Activated naive CD4-positive, alpha-beta T cell treated with anti-CD3 and anti-CD28 coated beads, Interleukin-2, amount 10 ng/mL, durations not matched to agents 7 days and 5 days (primary cell): ENCODE measurements around the gene TMEM175.
"Not testable (repeated sequence)": the region's sequence is repeated elsewhere in the genome, so short reads cannot be mapped to it uniquely, and the experiment has no call there.

Source experiments
- CTCF ChIA-PET: fragments of 350-600 bp; sonication (Branson Sonifier 250); formaldehyde crosslinking; loops from one replicate; lab custom pipeline; 2021; ENCODE audit warnings: antibody characterized with exemption; lab: Charles Lee
- DNase-seq: peaks from one replicate; pipeline ENCODE4 v3.0.0-alpha.2; 2020
- H3K27ac Mint-ChIP-seq: one replicate; pipeline ENCODE4 v1.8.0; 2021; ENCODE audit warnings: mild to moderate bottlenecking, moderate library complexity, mixed read lengths
- H3K27me3 Mint-ChIP-seq: one replicate; pipeline ENCODE4 v1.8.0; 2021; ENCODE audit warnings: mild to moderate bottlenecking, mixed read lengths
- H3K36me3 Mint-ChIP-seq: one replicate; pipeline ENCODE4 v1.8.0; 2021; ENCODE audit warnings: mixed read lengths
- H3K4me1 Mint-ChIP-seq: one replicate; pipeline ENCODE4 v1.8.0; 2021; ENCODE audit warnings: mixed read lengths
- H3K4me3 Mint-ChIP-seq: one replicate; pipeline ENCODE4 v1.8.0; 2021; ENCODE audit warnings: mild to moderate bottlenecking, moderate library complexity, mixed read lengths
- H3K9me3 Mint-ChIP-seq: one replicate; pipeline ENCODE4 v1.8.0; 2021; ENCODE audit warnings: mixed read lengths

Gene TMEM175

GRCh38 chr4:968621-969394 is 36.5 kb downstream of the TMEM175 start:
- H3K27me3 Mint-ChIP-seq, result no peaks in the 10 kb centered on the region
- peaks cover 11% of the 10 kb centered on the region for H3K4me1 Mint-ChIP-seq
- H3K4me3 Mint-ChIP-seq, result no peak overlapping the region
- no peaks in the 10 kb centered on the region for H3K36me3 Mint-ChIP-seq
- no peaks in the 10 kb centered on the region for H3K9me3 Mint-ChIP-seq
- no peak overlapping the region for H3K27ac Mint-ChIP-seq
- CTCF ChIA-PET, result no interaction called here
- no peak for DNase-seq

DNA sequence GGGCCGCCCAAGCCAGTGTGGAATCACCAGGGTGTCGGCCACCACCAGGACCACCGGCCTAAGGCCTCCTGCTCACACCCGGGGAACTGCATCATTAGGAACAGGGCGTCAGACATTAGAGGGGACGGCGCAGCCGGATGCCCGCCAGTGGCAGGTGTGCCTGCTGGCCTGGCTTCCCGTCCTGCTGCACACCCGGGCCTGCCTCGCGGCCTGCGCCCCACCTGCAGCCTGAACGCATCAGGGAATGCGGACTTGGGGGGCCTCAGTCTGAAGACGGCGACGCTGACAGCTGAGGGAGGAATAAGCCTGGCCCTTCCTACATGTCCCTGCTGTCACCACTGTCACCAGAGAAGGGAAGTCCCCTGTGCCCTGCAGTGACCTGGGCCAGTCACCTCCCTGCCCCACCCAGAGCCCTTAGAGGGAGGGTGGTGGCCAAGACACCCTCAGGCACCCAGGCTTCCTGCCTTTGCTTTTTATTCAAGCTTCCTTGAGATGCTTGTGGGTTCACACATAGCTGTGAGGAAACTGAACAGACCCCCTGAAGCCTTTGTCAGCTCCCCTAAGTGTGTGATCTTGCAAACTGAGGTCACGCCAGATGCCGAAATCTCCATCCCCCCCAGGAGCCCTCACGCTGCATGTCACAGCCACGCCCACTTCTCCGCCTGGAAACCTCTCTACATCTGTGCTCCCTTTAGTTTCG is 37.9 kb downstream of the TMEM175 start:
- H3K36me3 Mint-ChIP-seq, result no peaks in the 10 kb centered on the region
- H3K27me3 Mint-ChIP-seq, result peaks cover 6% of the 10 kb centered on the region
- no peak overlapping the region for H3K27ac Mint-ChIP-seq
- H3K4me3 Mint-ChIP-seq, result no peak overlapping the region
- CTCF ChIA-PET, result no interaction called here
- peaks cover 11% of the 10 kb centered on the region for H3K4me1 Mint-ChIP-seq
- no peaks in the 10 kb centered on the region for H3K9me3 Mint-ChIP-seq
- DNase-seq, result no peak

- CTCF ChIA-PET, result no interaction called here
- peaks cover 11% of the 10 kb centered on the region for H3K4me1 Mint-ChIP-seq
- peaks cover 6% of the 10 kb centered on the region for H3K27me3 Mint-ChIP-seq
- no peak for DNase-seq
- H3K27ac Mint-ChIP-seq, result no peak overlapping the region
- no peaks in the 10 kb centered on the region for H3K9me3 Mint-ChIP-seq
- peak overlapping the region; percentile 10 for H3K4me3 Mint-ChIP-seq
- H3K36me3 Mint-ChIP-seq, result no peaks in the 10 kb centered on the region
Observed at GRCh38 chr4:970854-971520, 38.7 kb downstream of the TMEM175 start.

GRCh38 chr4:971666-972500 is 39.6 kb downstream of the TMEM175 start:
- no peak for DNase-seq
- no peak overlapping the region for H3K27ac Mint-ChIP-seq
- peaks cover 9% of the 10 kb centered on the region for H3K27me3 Mint-ChIP-seq
- peaks cover 15% of the 10 kb centered on the region for H3K4me1 Mint-ChIP-seq
- CTCF ChIA-PET, result no interaction called here
- no peaks in the 10 kb centered on the region for H3K9me3 Mint-ChIP-seq
- H3K4me3 Mint-ChIP-seq, result peak overlapping the region; percentile 53
- H3K36me3 Mint-ChIP-seq, result no peaks in the 10 kb centered on the region

GRCh38 chr4:972651-973424 is 40.6 kb downstream of the TMEM175 start:
- Mint-ChIP-seq H3K4me1 (peaks cover 15% of the 10 kb centered on the region), H3K9me3 (no peaks in the 10 kb centered on the region), H3K36me3 (no peaks in the 10 kb centered on the region), H3K4me3 (peak overlapping the region; percentile 53), H3K27me3 (peaks cover 10% of the 10 kb centered on the region), H3K27ac (no peak overlapping the region)
- CTCF ChIA-PET, result no interaction called here
- peak; percentile 78 for DNase-seq

GRCh38 chr4:973431-974397 is 41.5 kb downstream of the TMEM175 start, which contains the start of gene DGKQ:
DGKQ (minus strand) TSS chr4:973569; CDS start chr4:973482, 87 bp downstream.
- peak; percentile 88 for DNase-seq
- no peaks in the 10 kb centered on the region for H3K9me3 Mint-ChIP-seq
- H3K27me3 Mint-ChIP-seq, result peaks cover 10% of the 10 kb centered on the region
- peaks cover 15% of the 10 kb centered on the region for H3K4me1 Mint-ChIP-seq
- H3K36me3 Mint-ChIP-seq, result no peaks in the 10 kb centered on the region
- H3K4me3 Mint-ChIP-seq, result peak within 1 kb of the TSS; percentile 53
- no peak within 1 kb of the TSS for H3K27ac Mint-ChIP-seq
- CTCF ChIA-PET, result no interaction called here

GRCh38 chr4:974668-975067 is 42.4 kb downstream of the TMEM175 start:
- CTCF ChIA-PET, result interaction anchor here (0.9 kb wide), 1 partner anchor 171 kb away, joined by 3 read pairs; no protein-coding TSS in a partner anchor
- peaks cover 15% of the 10 kb centered on the region for H3K4me1 Mint-ChIP-seq
- no peaks in the 10 kb centered on the region for H3K9me3 Mint-ChIP-seq
- DNase-seq, result no peak
- H3K27ac Mint-ChIP-seq, result no peak overlapping the region
- H3K27me3 Mint-ChIP-seq, result peaks cover 10% of the 10 kb centered on the region
- H3K36me3 Mint-ChIP-seq, result no peaks in the 10 kb centered on the region
- no peak overlapping the region for H3K4me3 Mint-ChIP-seq

GRCh38 chr4:976016-976415 is 43.8 kb downstream of the TMEM175 start:
- CTCF ChIA-PET, DNase-seq, H3K27me3 Mint-ChIP-seq, H3K4me1 Mint-ChIP-seq, H3K4me3 Mint-ChIP-seq, H3K9me3 Mint-ChIP-seq, H3K36me3 Mint-ChIP-seq, H3K27ac Mint-ChIP-seq: not testable (repeated sequence)

DNA sequence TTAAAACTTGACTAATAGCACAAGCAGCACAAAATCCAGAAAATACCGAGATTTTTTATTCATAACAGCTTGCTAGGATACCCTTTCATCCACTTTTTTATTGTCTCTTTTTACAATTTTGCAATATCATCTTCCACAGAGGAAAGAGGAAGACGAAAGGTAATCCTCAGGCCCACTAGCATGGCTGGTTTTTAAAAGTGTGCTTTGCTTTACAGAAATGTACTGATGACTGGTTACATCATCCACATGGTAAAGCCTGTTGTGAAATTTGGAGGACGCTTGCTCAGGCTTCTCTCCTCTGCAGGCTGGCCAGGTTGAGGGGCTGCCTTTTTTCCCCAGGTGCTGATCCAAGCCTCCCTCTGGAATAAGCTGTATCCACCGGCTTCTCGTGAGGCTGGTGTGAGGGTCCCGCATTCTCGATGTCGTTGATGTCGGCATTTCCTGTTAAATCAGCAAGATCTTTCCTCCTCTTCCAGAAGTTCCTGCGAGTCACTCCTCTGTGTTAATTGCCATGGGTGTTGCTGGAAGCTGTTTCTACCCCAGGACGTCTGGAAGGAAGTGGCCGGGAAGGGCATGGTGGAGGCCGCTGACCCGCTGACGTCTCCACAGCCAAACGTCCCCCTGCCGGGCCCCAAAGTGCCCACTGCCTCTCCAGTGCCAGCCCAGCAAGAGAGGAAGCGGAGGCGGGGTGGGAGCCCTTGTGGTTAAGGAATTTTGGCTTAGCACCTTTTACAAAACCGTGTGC is 46.9 kb downstream of the TMEM175 start:
- no peak for DNase-seq
- Mint-ChIP-seq H3K27ac (no peak overlapping the region), H3K4me3 (no peak overlapping the region), H3K36me3 (no peaks in the 10 kb centered on the region), H3K9me3 (no peaks in the 10 kb centered on the region), H3K4me1 (peaks cover 4% of the 10 kb centered on the region), H3K27me3 (peaks cover 10% of the 10 kb centered on the region)
- CTCF ChIA-PET, result interaction anchor here (0.6 kb wide), 1 partner anchor 177 kb away, joined by 3 read pairs; no protein-coding TSS in a partner anchor

DNA sequence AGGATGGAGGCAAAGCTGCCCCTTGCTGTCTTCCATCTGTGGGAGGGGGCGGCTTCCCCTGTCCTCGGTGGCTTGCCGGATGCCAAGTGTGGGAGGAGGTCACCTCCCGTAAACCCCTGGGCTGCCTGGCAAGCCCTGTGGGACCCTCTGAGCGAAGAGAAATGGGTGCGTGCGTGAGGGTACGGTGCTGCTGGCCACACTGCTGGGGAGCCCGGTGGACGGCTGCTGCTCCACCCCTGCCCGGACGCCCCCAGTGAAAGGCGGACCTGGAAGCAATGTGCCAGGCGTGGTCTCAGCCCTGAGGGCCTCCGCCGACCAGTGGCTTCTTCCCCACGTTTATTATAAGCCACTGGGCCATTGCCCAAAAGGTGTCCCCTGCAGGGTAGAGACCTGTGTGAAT is 50.0 kb downstream of the TMEM175 start:
- no peaks in the 10 kb centered on the region for H3K9me3 Mint-ChIP-seq
- H3K27me3 Mint-ChIP-seq, result no peaks in the 10 kb centered on the region
- no peaks in the 10 kb centered on the region for H3K36me3 Mint-ChIP-seq
- no peak for DNase-seq
- H3K4me3 Mint-ChIP-seq, result no peak overlapping the region
- no peak overlapping the region for H3K27ac Mint-ChIP-seq
- peaks cover 21% of the 10 kb centered on the region for H3K4me1 Mint-ChIP-seq
- CTCF ChIA-PET, result no interaction called here

- Mint-ChIP-seq H3K36me3 (no peaks in the 10 kb centered on the region), H3K4me3 (no peak overlapping the region), H3K4me1 (peaks cover 25% of the 10 kb centered on the region), H3K27ac (no peak overlapping the region), H3K27me3 (no peaks in the 10 kb centered on the region), H3K9me3 (no peaks in the 10 kb centered on the region)
- CTCF ChIA-PET, result no interaction called here
- DNase-seq, result no peak
Observed at GRCh38 chr4:982814-983213, 50.6 kb downstream of the TMEM175 start.
